A549 (cell line): ENCODE measurements around the gene PRKCD. TPM values are rescaled to one million over a fixed set of nuclear protein-coding genes. Genes with fewer than 3 reads are reported as not detected.

Experiments used
- ATAC-seq, 2 experiments: fragments of 200-7000 bp in 1 of 2; fragments of >200 bp in 1 of 2; cut with Nextera tagmentation in 1 of 2; cut with Tn5 transposase in 1 of 2; 3 replicates each; pipeline versions ENCODE4 v1.8.0 to v1.9.1; 2018 to 2020; ENCODE audit warnings: mild to moderate bottlenecking in 1 of 2, moderate library complexity in 1 of 2
- CTCF ChIA-PET: fragments of 300-600 bp; sonication (Branson Sonifier 250); formaldehyde crosslinking; extraction: SDS; loops from one replicate; lab custom pipeline; 2021; ENCODE audit warnings: antibody characterized with exemption, inconsistent platforms; lab: Yijun Ruan, JAX
- POLR2A ChIA-PET: fragments of 350-600 bp; formaldehyde crosslinking; extraction: SDS; loops from one replicate; lab custom pipeline; 2021; ENCODE audit warnings: antibody characterized with exemption, inconsistent platforms; lab: Yijun Ruan, JAX
- DNase-seq, 2 experiments: peaks; one replicate each; pipeline versions ENCODE4 v3.0.0 to v3.0.0-alpha.2; 2011 to 2016; ENCODE audit warnings: low read depth in 1 of 2, low spot score in 1 of 2
- FAIRE-seq: peaks from 2 replicates; lab custom pipeline; 2011; peaks lifted over from hg19 to GRCh38; lab: Jason Lieb, UNC
- H3K27ac ChIP-seq, 2 experiments: fragments of >200 bp; sonication (Bioruptor Twin); formaldehyde crosslinking; 3 replicates each; pipeline ENCODE4 v1.5.1; 2016 to 2017
- H3K4me1 ChIP-seq: fragments of >200 bp; sonication (Bioruptor Twin); formaldehyde crosslinking; 3 replicates; pipeline ENCODE4 v1.6.1; 2016
- H3K4me2 ChIP-seq: fragments of >200 bp; sonication (Bioruptor Twin); formaldehyde crosslinking; 3 replicates; pipeline ENCODE4 v1.6.1; 2016
- H3K4me3 ChIP-seq: fragments of >200 bp; sonication (Bioruptor Twin); formaldehyde crosslinking; 3 replicates; pipeline ENCODE4 v1.5.1; 2016
- H3K9me3 ChIP-seq: fragments of >200 bp; sonication (Bioruptor Twin); formaldehyde crosslinking; 3 replicates; pipeline ENCODE4 v1.6.1; 2016
- BHLHE40 ChIP-seq: IDR thresholded peaks from 2 replicates; pipeline ENCODE4 v1.6.1; 2012; ENCODE audit warnings: low read depth, low read length, inconsistent platforms
- CBX8 ChIP-seq: fragments of 200-600 bp; sonication (generic); IDR thresholded peaks from 2 replicates; pipeline ENCODE4 v1.6.1; 2016
- CHD2 ChIP-seq: fragments of 150-350 bp; IDR thresholded peaks from 2 replicates; pipeline ENCODE4 v1.6.1; 2014; ENCODE audit warnings: low read length; ENCODE audit not compliant: partially characterized antibody
- CHD4 ChIP-seq: fragments of 200-600 bp; sonication (generic); IDR thresholded peaks from 2 replicates; pipeline ENCODE4 v1.6.1; 2016; ENCODE audit warnings: antibody characterized with exemption, mild to moderate bottlenecking, borderline replicate concordance
- EP300 ChIP-seq, 2 experiments: fragments of >200 bp; sonication (Bioruptor Twin); formaldehyde crosslinking; IDR thresholded peaks; 2 replicates in 1 of 2; 3 replicates in 1 of 2; pipeline ENCODE4 v1.6.1; 2016 to 2017
- ESRRA ChIP-seq: fragments of 150-350 bp; IDR thresholded peaks from 2 replicates; pipeline ENCODE4 v1.6.1; 2014; ENCODE audit warnings: mild to moderate bottlenecking, low read length, borderline replicate concordance
- FOSB ChIP-seq: fragments of 250-450 bp; sonication (Bioruptor Pico); IDR thresholded peaks from 2 replicates; pipeline ENCODE4 v1.5.0; 2020; ENCODE audit warnings: mild to moderate bottlenecking, moderate library complexity
- FOSL2 ChIP-seq, 2 experiments: fragments of 450-650 bp in 1 of 2; fragments of >200 bp in 1 of 2; sonication (Bioruptor Twin) in 1 of 2; formaldehyde crosslinking; IDR thresholded peaks; 2 replicates each; pipeline versions ENCODE4 v1.5.0 to v1.6.1; 2016 to 2020; ENCODE audit warnings: mild to moderate bottlenecking in 1 of 2, moderate library complexity in 1 of 2
- FOXS1 ChIP-seq: fragments of 250-450 bp; sonication (Bioruptor Pico); IDR thresholded peaks from 2 replicates; pipeline ENCODE4 v1.5.0; 2020; ENCODE audit warnings: mild to moderate bottlenecking, moderate library complexity
- GATA3 ChIP-seq: IDR thresholded peaks from 2 replicates; pipeline ENCODE4 v1.6.1; 2012; ENCODE audit warnings: borderline replicate concordance
- HOXB13 ChIP-seq: fragments of 250-450 bp; sonication (Bioruptor Pico); IDR thresholded peaks from 2 replicates; pipeline ENCODE4 v1.5.0; 2020; ENCODE audit warnings: low read depth, mild to moderate bottlenecking, moderate library complexity
- HOXB5 ChIP-seq: fragments of 250-450 bp; sonication (Bioruptor Pico); IDR thresholded peaks from 2 replicates; pipeline ENCODE4 v1.5.0; 2020; ENCODE audit warnings: mild to moderate bottlenecking, moderate library complexity
- JUN ChIP-seq, 2 experiments: fragments of >200 bp; sonication (Bioruptor Twin); formaldehyde crosslinking; IDR thresholded peaks; 2 replicates in 1 of 2; 3 replicates in 1 of 2; pipeline ENCODE4 v1.6.1; 2016 to 2017
- JUNB ChIP-seq: fragments of >200 bp; sonication (Bioruptor Twin); formaldehyde crosslinking; IDR thresholded peaks from 2 replicates; pipeline ENCODE4 v1.6.1; 2016
- KDM1A ChIP-seq: fragments of 200-600 bp; sonication (generic); IDR thresholded peaks from 2 replicates; pipeline ENCODE4 v1.6.1; 2016; ENCODE audit warnings: low read depth, mild to moderate bottlenecking
- KDM5A ChIP-seq: fragments of 200-600 bp; sonication (generic); IDR thresholded peaks from 2 replicates; pipeline ENCODE4 v1.6.1; 2016; ENCODE audit warnings: antibody characterized with exemption, mild to moderate bottlenecking
- MAFK ChIP-seq: fragments of 450-650 bp; IDR thresholded peaks from 2 replicates; pipeline ENCODE4 v1.6.1; 2014; ENCODE audit not compliant: partially characterized antibody
- MAZ ChIP-seq: fragments of 150-350 bp; IDR thresholded peaks from 2 replicates; pipeline ENCODE4 v1.6.1; 2014; ENCODE audit warnings: antibody characterized with exemption, low read depth, low read length, borderline replicate concordance
- NFE2L2 ChIP-seq: fragments of 150-350 bp; conservative IDR thresholded peaks from 2 replicates; pipeline ENCODE4 v1.6.1; 2014; ENCODE audit warnings: low read length
- NR3C1 ChIP-seq: fragments of >200 bp; sonication (Bioruptor Twin); formaldehyde crosslinking; IDR thresholded peaks from 3 replicates; pipeline ENCODE4 v1.6.1; 2017
- PBX3 ChIP-seq: IDR thresholded peaks from 2 replicates; pipeline ENCODE4 v1.6.1; 2012
- RAD21 ChIP-seq, 2 experiments: fragments of >200 bp in 1 of 2; sonication (Bioruptor Twin) in 1 of 2; formaldehyde crosslinking in 1 of 2; IDR thresholded peaks in 1 of 2; conservative IDR thresholded peaks in 1 of 2; 2 replicates in 1 of 2; 3 replicates in 1 of 2; pipeline ENCODE4 v1.6.1; 2012 to 2018; ENCODE audit warnings: inconsistent platforms in 1 of 2
- SMC3 ChIP-seq: fragments of >200 bp; sonication (Bioruptor Twin); formaldehyde crosslinking; IDR thresholded peaks from 3 replicates; pipeline ENCODE4 v1.6.1; 2018; ENCODE audit warnings: inconsistent platforms
- TFCP2L1 ChIP-seq: fragments of 250-450 bp; sonication (Bioruptor Pico); IDR thresholded peaks from 2 replicates; pipeline ENCODE4 v1.5.0; 2021; ENCODE audit warnings: mild to moderate bottlenecking
- TP53 ChIP-seq: fragments of 250-450 bp; sonication (Bioruptor Pico); IDR thresholded peaks from 2 replicates; pipeline ENCODE4 v1.5.0; 2021; ENCODE audit warnings: mild to moderate bottlenecking, moderate library complexity
- ZNF302 ChIP-seq: fragments of 250-450 bp; sonication (Bioruptor Pico); IDR thresholded peaks from 2 replicates; pipeline ENCODE4 v1.9.0; 2021; ENCODE audit warnings: inconsistent platforms, mild to moderate bottlenecking, moderate library complexity
- WGBS: methylation state at CpG from one replicate; pipeline ENCODE4 v1.1.6; 2017; ENCODE audit errors: missing lambda C conversion rate; 5-methylcytosine and 5-hydroxymethylcytosine counted together
- polyA plus RNA-seq, 4 experiments: library from polyadenylated mRNA; depleted of rRNA in 3 of 4; stranded (reverse); fragments of >200 nt; fragmentation: RNase III in 1 of 4; extraction: RNeasy Plus Mini Kit Qiagen cat#74134 plus additional on column Dnase treatment in 1 of 4; gene quantifications; 2 replicates in 3 of 4; 3 replicates in 1 of 4; pipeline ENCODE4 v1.2.3, GENCODE V29; 2011 to 2017
- TF ChIP-seq, protein P1 (sequence below): fragments of 250-450 bp; sonication (Bioruptor Pico); IDR thresholded peaks from 2 replicates; pipeline ENCODE4 v1.5.0; 2020; ENCODE audit warnings: low read depth, mild to moderate bottlenecking, moderate library complexity
- TF ChIP-seq, protein P2 (sequence below): IDR thresholded peaks from 2 replicates; pipeline ENCODE4 v1.6.1; 2012; ENCODE audit warnings: low read depth, borderline replicate concordance
- TF ChIP-seq, protein P3 (sequence below): fragments of 250-450 bp; sonication (Bioruptor Pico); IDR thresholded peaks from 2 replicates; pipeline ENCODE4 v1.5.0; 2021; ENCODE audit warnings: mild to moderate bottlenecking, moderate library complexity, borderline replicate concordance
- TF ChIP-seq, protein P4 (sequence below): IDR thresholded peaks from 2 replicates; pipeline ENCODE4 v1.6.1; 2012

The PRKCD gene
- polyA plus RNA-seq, 2 of the 4 experiments (the other 2 are of a cell fraction) = 10.1 to 18.3 TPM

DNA sequence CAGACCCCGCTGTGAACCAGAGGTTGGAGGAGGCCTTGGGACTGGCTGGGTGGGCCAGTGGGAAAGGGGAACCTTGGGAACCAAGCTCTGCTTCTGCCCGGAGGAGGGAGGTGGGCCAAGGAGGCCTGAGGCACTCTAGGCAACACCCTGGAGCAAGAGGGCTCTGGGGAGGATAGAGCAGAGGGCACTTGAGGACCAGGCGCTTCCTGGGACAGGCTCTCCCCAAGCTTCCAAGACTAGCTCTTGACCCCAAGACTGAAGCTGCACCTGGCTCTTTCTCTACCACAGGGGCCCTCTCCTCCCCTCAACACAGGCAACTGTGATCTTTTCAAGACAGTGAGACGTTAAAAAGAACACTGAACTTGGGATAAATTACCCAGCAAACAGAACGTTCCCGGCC, 74.5 kb downstream of the PRKCD start (continued):
- TF ChIP-seq CHD4 (no peak), FOXS1 (no peak), CBX8 (no peak), PBX3 (no peak), TP53 (no peak)

DNA sequence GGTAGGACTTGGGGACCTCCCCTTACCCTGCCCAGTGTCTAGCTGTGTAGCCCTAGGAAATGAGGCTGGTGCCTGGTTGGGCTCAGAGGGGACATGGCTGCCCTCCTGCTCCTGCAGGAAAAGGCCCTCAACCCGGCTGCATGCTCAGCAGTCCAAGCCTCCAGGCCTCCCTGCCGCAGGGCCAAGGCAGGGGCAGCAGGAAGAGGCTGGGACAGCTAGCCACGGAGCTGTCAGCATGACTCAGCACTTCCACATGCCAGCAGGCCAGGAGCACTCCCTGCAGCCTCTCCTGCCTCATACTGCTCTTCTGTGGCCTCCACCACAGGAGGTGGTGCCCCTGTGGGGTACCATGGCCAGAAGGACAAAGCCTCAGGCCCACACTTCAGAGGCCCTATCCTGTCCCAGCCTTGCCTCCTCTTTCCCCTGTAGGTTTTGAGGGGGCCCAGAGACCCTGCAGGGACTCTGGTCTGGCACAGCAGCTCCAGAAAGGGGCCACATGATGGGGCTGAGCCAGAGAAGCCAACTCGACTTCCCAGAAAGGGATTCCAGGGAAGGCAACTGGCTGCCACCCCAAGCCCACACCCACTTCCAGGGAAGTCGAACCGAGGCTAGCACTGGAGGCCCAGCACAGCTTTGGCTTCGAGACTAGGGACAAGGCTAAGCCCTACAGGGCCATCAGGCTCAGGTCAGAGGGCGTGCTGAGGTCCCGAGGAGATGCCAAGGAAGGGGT, 75.3 kb downstream of the PRKCD start:
- H3K4me3 ChIP-seq = peak overlapping the region; percentile 18; the same call in 1 of the 3 replicates
- no peaks in the 10 kb centered on the region for H3K9me3 ChIP-seq
- DNase-seq = peak; percentile 55 to 84
- ChIA-PET CTCF (interaction anchor here (1.1 to 7.7 kb wide), 2 partner anchors 10 to 14 kb away, joined by 3 to 69 read pairs; no protein-coding TSS in a partner anchor), POLR2A (no interaction called here)
- peak overlapping the region; percentile 77 for H3K4me2 ChIP-seq
- ATAC-seq = peak; percentile 26 to 51; a peak in 5 of 6 replicates
- peak; percentile 99 for TF ChIP-seq NFE2L2
- TF ChIP-seq FOSB (CRISPR knock-in tag) = no peak
- TF ChIP-seq EP300 (IDR thresholded peaks at IDR 0.05) = no peak; a peak in 1 of 5 replicates
- TF ChIP-seq KDM5A = no peak
- TF ChIP-seq BHLHE40 = no peak
- TF ChIP-seq CBX8 = no peak
- no peak for TF ChIP-seq TFCP2L1
- TF ChIP-seq, protein P1, sequence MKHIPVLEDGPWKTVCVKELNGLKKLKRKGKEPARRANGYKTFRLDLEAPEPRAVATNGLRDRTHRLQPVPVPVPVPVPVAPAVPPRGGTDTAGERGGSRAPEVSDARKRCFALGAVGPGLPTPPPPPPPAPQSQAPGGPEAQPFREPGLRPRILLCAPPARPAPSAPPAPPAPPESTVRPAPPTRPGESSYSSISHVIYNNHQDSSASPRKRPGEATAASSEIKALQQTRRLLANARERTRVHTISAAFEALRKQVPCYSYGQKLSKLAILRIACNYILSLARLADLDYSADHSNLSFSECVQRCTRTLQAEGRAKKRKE (CRISPR knock-in tag) = peak; percentile 71; the same call in 1 of the 2 replicates
- TF ChIP-seq KDM1A = no peak
- no peak for TF ChIP-seq CHD2
- TF ChIP-seq ESRRA = no peak
- TF ChIP-seq TP53 = peak; percentile 11; the same call in 1 of the 2 replicates
- TF ChIP-seq, protein P2, sequence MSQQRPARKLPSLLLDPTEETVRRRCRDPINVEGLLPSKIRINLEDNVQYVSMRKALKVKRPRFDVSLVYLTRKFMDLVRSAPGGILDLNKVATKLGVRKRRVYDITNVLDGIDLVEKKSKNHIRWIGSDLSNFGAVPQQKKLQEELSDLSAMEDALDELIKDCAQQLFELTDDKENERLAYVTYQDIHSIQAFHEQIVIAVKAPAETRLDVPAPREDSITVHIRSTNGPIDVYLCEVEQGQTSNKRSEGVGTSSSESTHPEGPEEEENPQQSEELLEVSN = peak; percentile 62; the same call in 1 of the 2 replicates
- no peak for TF ChIP-seq MAZ
- 0 out of 2 replicates have a peak, but pooled peaks have one; percentile 33 for TF ChIP-seq GATA3
- no peak for TF ChIP-seq JUNB
- TF ChIP-seq ZNF302 (CRISPR knock-in tag) = peak; percentile 51; the same call in 1 of the 2 replicates
- TF ChIP-seq NR3C1 = no peak
- no peak for TF ChIP-seq FOSL2 (IDR thresholded peaks at IDR 0.05)
- peak; percentile 58 for TF ChIP-seq FOSL2 (CRISPR knock-in tag; IDR thresholded peaks at IDR 0.05)
- peak in 1 of 2 experiments; percentile 3; a peak in 1 of 5 replicates for TF ChIP-seq RAD21 (conservative IDR thresholded peaks at IDR 0.05 in 1 of 2, IDR thresholded peaks at IDR 0.05 in 1 of 2)
- TF ChIP-seq, protein P3, sequence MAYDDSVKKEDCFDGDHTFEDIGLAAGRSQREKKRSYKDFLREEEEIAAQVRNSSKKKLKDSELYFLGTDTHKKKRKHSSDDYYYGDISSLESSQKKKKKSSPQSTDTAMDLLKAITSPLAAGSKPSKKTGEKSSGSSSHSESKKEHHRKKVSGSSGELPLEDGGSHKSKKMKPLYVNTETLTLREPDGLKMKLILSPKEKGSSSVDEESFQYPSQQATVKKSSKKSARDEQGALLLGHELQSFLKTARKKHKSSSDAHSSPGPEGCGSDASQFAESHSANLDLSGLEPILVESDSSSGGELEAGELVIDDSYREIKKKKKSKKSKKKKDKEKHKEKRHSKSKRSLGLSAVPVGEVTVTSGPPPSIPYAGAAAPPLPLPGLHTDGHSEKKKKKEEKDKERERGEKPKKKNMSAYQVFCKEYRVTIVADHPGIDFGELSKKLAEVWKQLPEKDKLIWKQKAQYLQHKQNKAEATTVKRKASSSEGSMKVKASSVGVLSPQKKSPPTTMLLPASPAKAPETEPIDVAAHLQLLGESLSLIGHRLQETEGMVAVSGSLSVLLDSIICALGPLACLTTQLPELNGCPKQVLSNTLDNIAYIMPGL (CRISPR knock-in tag) = no peak
- TF ChIP-seq HOXB5 = peak; percentile 70; the same call in 1 of the 2 replicates
- TF ChIP-seq JUN (IDR thresholded peaks at IDR 0.05) = peak; percentile 44 to 49; a peak in 2 of 5 replicates
- TF ChIP-seq FOXS1 = peak; percentile 64; the same call in 1 of the 2 replicates
- peak; percentile 100 for TF ChIP-seq MAFK
- TF ChIP-seq HOXB13 (CRISPR knock-in tag) = peak; percentile 71
- TF ChIP-seq, protein P4, sequence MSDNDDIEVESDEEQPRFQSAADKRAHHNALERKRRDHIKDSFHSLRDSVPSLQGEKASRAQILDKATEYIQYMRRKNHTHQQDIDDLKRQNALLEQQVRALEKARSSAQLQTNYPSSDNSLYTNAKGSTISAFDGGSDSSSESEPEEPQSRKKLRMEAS = peak; percentile 89
- TF ChIP-seq SMC3 = no peak
- H3K27ac ChIP-seq = peak overlapping the region; percentile 100
- peak; percentile 36 for FAIRE-seq
- H3K4me1 ChIP-seq = peaks cover 97% of the 10 kb centered on the region
- WGBS = 13% methylated on average over 7 of the region's 9 CpGs
